GM21390 (cell line): ENCODE results near the gene ILDR2.
"Not testable (repeated sequence)": the region's sequence is repeated elsewhere in the genome, so short reads cannot be mapped to it uniquely, and the experiment has no call there.

ENCODE experiments used
- ATAC-seq: cut with Tn5 transposase; IDR thresholded peaks from one replicate; pipeline ENCODE4 v1.9.1; 2021; ENCODE audit not compliant: unreplicated experiment

Gene ILDR2

GRCh38 chr1:166895766-166896165 lies 79.6 kb downstream of the ILDR2 start:
- no peak for ATAC-seq

GRCh38 chr1:166889776-166890175 lies 85.6 kb downstream of the ILDR2 start:
- ATAC-seq: no peak

GRCh38 chr1:166888373-166889111 lies 86.8 kb downstream of the ILDR2 start:
- ATAC-seq: no peak

GRCh38 chr1:166884971-166885370 lies 90.4 kb downstream of the ILDR2 start:
- no peak for ATAC-seq

- ATAC-seq: peak; percentile 58
These were observed 91.2 kb downstream of the ILDR2 start for GRCh38 chr1:166884040-166884642.

- no peak for ATAC-seq
These were observed 92.4 kb downstream of the ILDR2 start for GRCh38 chr1:166882893-166883292.

GRCh38 chr1:166878173-166878917 lies 97.0 kb downstream of the ILDR2 start:
- ATAC-seq: not testable (repeated sequence)

- ATAC-seq: peak; percentile 5
These were observed 98.9 kb downstream of the ILDR2 start for GRCh38 chr1:166876540-166876838.

- ATAC-seq: peak; percentile 84
These were observed 99.4 kb downstream of the ILDR2 start, which contains the start of gene TADA1 for GRCh38 chr1:166875734-166876539. TADA1 (minus strand) TSS chr1:166876264; CDS start chr1:166876233, 31 bp downstream.

- ATAC-seq: no peak
These were observed 100.0 kb downstream of the ILDR2 start for GRCh38 chr1:166875302-166875733.

- no peak for ATAC-seq
These were observed 100.9 kb downstream of the ILDR2 start for GRCh38 chr1:166874464-166874863.

GRCh38 chr1:166870584-166870983 lies 104.8 kb downstream of the ILDR2 start:
- no peak for ATAC-seq

- no peak for ATAC-seq
These were observed 105.8 kb downstream of the ILDR2 start for GRCh38 chr1:166869318-166870099.

- no peak for ATAC-seq
These were observed 106.7 kb downstream of the ILDR2 start for GRCh38 chr1:166868639-166869038.

- ATAC-seq: no peak
These were observed 109.4 kb downstream of the ILDR2 start for GRCh38 chr1:166865926-166866325.

- no peak for ATAC-seq
These were observed 115.7 kb downstream of the ILDR2 start for GRCh38 chr1:166859597-166859996.

GRCh38 chr1:166858726-166859419 lies 116.5 kb downstream of the ILDR2 start:
- ATAC-seq: no peak
